HCT116 (cell line): Measurements from ENCODE around the gene PDE1A. TPM values are rescaled to one million over a fixed set of nuclear protein-coding genes. Genes with fewer than 3 reads are reported as not detected.

Source experiments
- ATAC-seq: fragments of 200-7000 bp; cut with Tn5 transposase; 2 replicates; pipeline ENCODE4 v1.9.1; 2020; ENCODE audit warnings: mild to moderate bottlenecking, moderate library complexity
- BruUV-seq: library from RNA; stranded (reverse); fragments of 400-500 nt; replicated peaks from 2 replicates; lab custom pipeline; 2021; lab: Mats Ljungman, UMichigan
- CTCF ChIA-PET: fragments of 300-600 bp; sonication (Branson Sonifier 250); formaldehyde crosslinking; loops from one replicate; lab custom pipeline; 2021; ENCODE audit warnings: antibody characterized with exemption; lab: Charles Lee
- POLR2A ChIA-PET: fragments of 300-600, 350-600 bp; sonication (Branson Sonifier 250); formaldehyde crosslinking; loops from one replicate; lab custom pipeline; 2021; ENCODE audit warnings: antibody characterized with exemption; lab: Charles Lee
- RAD21 ChIA-PET, 2 experiments: fragments of 300-600 bp; sonication (Branson Sonifier 250); formaldehyde crosslinking; loops; one replicate each; lab custom pipeline; 2023; ENCODE audit warnings: low total read pairs in 2 of 2; ENCODE audit not compliant: uncharacterized antibody in 2 of 2, unreplicated experiment in 2 of 2, low non-redundant PET in 1 of 2; lab: Charles Lee
- DNase-seq: peaks from one replicate; pipeline ENCODE4 v3.0.0-alpha.2; 2010; ENCODE audit warnings: low read depth, low spot score
- H2AFZ ChIP-seq: fragments of 200-600 bp; shearing (Covaris generic), sonication (generic); 2 replicates; pipeline ENCODE4 v1.6.1; 2017; ENCODE audit warnings: low read depth, mixed run types, mixed read lengths, antibody characterized with exemption, low read length; ENCODE audit not compliant: poor library complexity, severe bottlenecking
- H3K27ac ChIP-seq: 2 replicates; pipeline ENCODE4 v1.5.1; 2012; ENCODE audit warnings: low read depth, low read length
- H3K27me3 ChIP-seq: fragments of 200-600 bp; sonication (generic); 2 replicates; pipeline ENCODE4 v1.6.1; 2016; ENCODE audit warnings: mixed run types, low read length, mixed read lengths; ENCODE audit not compliant: insufficient read depth
- H3K36me3 ChIP-seq, 2 experiments: fragments of 200-500 bp in 1 of 2; fragments of 200-600 bp in 1 of 2; sonication (Bioruptor generic) in 1 of 2; sonication (generic) in 1 of 2; 2 replicates each; pipeline versions ENCODE4 v1.5.1 to v1.6.1; 2014 to 2016; ENCODE audit warnings: low read length in 2 of 2, inconsistent platforms in 1 of 2, mixed read lengths in 1 of 2, mixed run types in 1 of 2; ENCODE audit not compliant: insufficient read depth in 2 of 2, control insufficient read depth in 1 of 2
- H3K4me1 ChIP-seq, 2 experiments: fragments of 200-600 bp in 1 of 2; sonication (generic) in 1 of 2; 2 replicates each; pipeline versions ENCODE4 v1.5.1 to v1.6.1; 2012 to 2017; ENCODE audit warnings: low read length in 2 of 2, inconsistent platforms in 1 of 2, mild to moderate bottlenecking in 1 of 2, mixed read lengths in 1 of 2, mixed run types in 1 of 2, moderate library complexity in 1 of 2; ENCODE audit not compliant: insufficient read depth in 2 of 2, control insufficient read depth in 1 of 2
- H3K4me2 ChIP-seq: fragments of 200-600 bp; sonication (generic); 2 replicates; pipeline ENCODE4 v1.6.1; 2017; ENCODE audit warnings: mixed run types, low read length, mixed read lengths
- H3K4me3 ChIP-seq, 2 experiments: fragments of 200-600 bp in 1 of 2; sonication (generic) in 1 of 2; replicated peaks in 1 of 2; 2 replicates each; pipeline ENCODE4 v1.5.1; 2011 to 2016; ENCODE audit warnings: low read length in 2 of 2, control low read depth in 1 of 2, low read depth in 1 of 2, mild to moderate bottlenecking in 1 of 2, mixed read lengths in 1 of 2, mixed run types in 1 of 2
- H3K79me2 ChIP-seq: fragments of 200-600 bp; sonication (generic); 2 replicates; pipeline ENCODE4 v1.6.1; 2017; ENCODE audit warnings: mild to moderate bottlenecking, mixed run types, low read length, moderate library complexity, mixed read lengths; ENCODE audit not compliant: insufficient read depth
- H3K9ac ChIP-seq: fragments of 200-600 bp; sonication (generic); 2 replicates; pipeline ENCODE4 v1.6.1; 2016; ENCODE audit warnings: low read length, mixed read lengths
- H3K9me2 ChIP-seq: fragments of 200-600 bp; sonication (generic), shearing (Covaris generic); 2 replicates; pipeline ENCODE4 v1.6.1; 2017; ENCODE audit warnings: mixed run types, mild to moderate bottlenecking, moderate library complexity; ENCODE audit not compliant: insufficient read depth
- H3K9me3 ChIP-seq, 2 experiments: fragments of 200-500 bp in 1 of 2; fragments of 200-600 bp in 1 of 2; sonication (Bioruptor generic) in 1 of 2; sonication (generic) in 1 of 2; 2 replicates each; pipeline ENCODE4 v1.6.1; 2014 to 2017; ENCODE audit warnings: low read length in 2 of 2, mixed read lengths in 2 of 2, inconsistent platforms in 1 of 2, low read depth in 1 of 2, mild to moderate bottlenecking in 1 of 2, mixed run types in 1 of 2, moderate library complexity in 1 of 2; ENCODE audit not compliant: control insufficient read depth in 1 of 2, insufficient read depth in 1 of 2
- H4K20me1 ChIP-seq: fragments of 200-600 bp; sonication (generic), shearing (Covaris generic); 2 replicates; pipeline ENCODE4 v1.6.1; 2017; ENCODE audit warnings: mixed run types, mild to moderate bottlenecking, moderate library complexity; ENCODE audit not compliant: insufficient read depth
- CBX3 ChIP-seq: IDR thresholded peaks from 2 replicates; pipeline ENCODE4 v1.6.1; 2012; ENCODE audit warnings: low read depth
- ELF1 ChIP-seq: IDR thresholded peaks from 2 replicates; pipeline ENCODE4 v1.6.1; 2012; ENCODE audit warnings: low read depth, borderline replicate concordance
- EZH2 ChIP-seq: fragments of 200-600 bp; sonication (generic); IDR thresholded peaks from 2 replicates; pipeline ENCODE4 v1.6.1; 2017; ENCODE audit warnings: antibody characterized with exemption, mixed run types
- EZH2phosphoT487 ChIP-seq: fragments of 200-600 bp; IDR thresholded peaks from 2 replicates; pipeline ENCODE4 v1.6.1; 2018; ENCODE audit warnings: antibody characterized with exemption, borderline replicate concordance
- FOSL1 ChIP-seq: IDR thresholded peaks from 2 replicates; pipeline ENCODE4 v1.6.1; 2012; ENCODE audit warnings: low read depth
- JUND ChIP-seq: IDR thresholded peaks from 2 replicates; pipeline ENCODE4 v1.6.1; 2012
- POLR2AphosphoS5 ChIP-seq: IDR thresholded peaks from 2 replicates; pipeline ENCODE4 v1.6.1; 2011; ENCODE audit warnings: mild to moderate bottlenecking, low read depth, low read length, moderate library complexity
- RAD21 ChIP-seq: IDR thresholded peaks from 2 replicates; pipeline ENCODE4 v1.6.1; 2012; ENCODE audit warnings: low read depth, mild to moderate bottlenecking
- REST ChIP-seq: IDR thresholded peaks from 2 replicates; pipeline ENCODE4 v1.6.1; 2012; ENCODE audit warnings: low read depth
- SIN3A ChIP-seq: IDR thresholded peaks from 2 replicates; pipeline ENCODE4 v1.6.1; 2012; ENCODE audit warnings: low read depth
- SP1 ChIP-seq: IDR thresholded peaks from 2 replicates; pipeline ENCODE4 v1.6.1; 2012; ENCODE audit warnings: low read depth
- SRF ChIP-seq: IDR thresholded peaks from 2 replicates; pipeline ENCODE4 v1.6.1; 2012; ENCODE audit warnings: low read depth
- YY1 ChIP-seq: IDR thresholded peaks from 2 replicates; pipeline ENCODE4 v1.6.1; 2011; ENCODE audit warnings: low read length, low read depth, moderate library complexity, mild to moderate bottlenecking; ENCODE audit not compliant: insufficient replicate concordance; ENCODE audit errors: extremely low read depth
- ZNF274 ChIP-seq: fragments of 200-500 bp; sonication (Bioruptor generic); IDR thresholded peaks from 2 replicates; pipeline ENCODE4 v1.6.1; 2014; ENCODE audit warnings: mild to moderate bottlenecking, low read depth, low read length, inconsistent platforms
- intact Hi-C: fragments of 100-400 bp; cut with micrococcal nuclease; formaldehyde crosslinking; loops from 2 replicates; pipeline ENCODE4 v1.10.0; 2022
- total RNA-seq: library from RNA; stranded (reverse); gene quantifications from one replicate; pipeline ENCODE4 v1.2.1, GENCODE V29; 2021; ENCODE audit not compliant: unreplicated experiment
- TF ChIP-seq, protein P1 (sequence below): IDR thresholded peaks from 2 replicates; pipeline ENCODE4 v1.6.1; 2012
- TF ChIP-seq, protein P2 (sequence below): IDR thresholded peaks from 2 replicates; pipeline ENCODE4 v1.6.1; 2011; ENCODE audit warnings: mild to moderate bottlenecking, low read length, moderate library complexity; ENCODE audit not compliant: insufficient replicate concordance; ENCODE audit errors: extremely low read depth

PDE1A gene
- total RNA-seq, 1 experiment from 2014 or later: 0.12 TPM

DNA sequence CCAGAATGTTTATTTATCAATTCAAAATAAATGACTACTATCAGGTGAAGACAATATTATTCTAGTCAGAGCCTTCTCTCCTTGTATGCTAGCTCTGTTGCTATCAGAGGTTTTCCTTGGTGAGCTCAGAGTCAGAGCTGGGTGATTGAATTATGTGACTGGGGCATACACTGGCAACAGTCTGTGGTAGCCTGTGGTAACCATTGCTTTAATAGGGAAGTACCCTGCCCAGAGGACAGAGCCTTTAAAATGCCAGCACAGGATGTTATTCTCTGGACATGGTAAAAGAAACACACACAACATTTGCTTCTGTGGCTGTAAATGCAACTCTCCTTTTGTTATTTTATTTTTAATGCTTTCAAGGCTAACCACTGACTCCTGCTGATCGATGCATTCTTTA lies 316.5 kb downstream of the PDE1A start:
- no peak for ATAC-seq
- BruUV-seq: no TSS peak
- H3K4me2 ChIP-seq: no peak overlapping the region
- H3K27ac ChIP-seq: no peak overlapping the region
- no peak overlapping the region for H3K4me3 ChIP-seq
- no peaks in the 10 kb centered on the region for H3K9me3 ChIP-seq
- H3K27me3 ChIP-seq: no peaks in the 10 kb centered on the region
- no peaks in the 10 kb centered on the region for H3K79me2 ChIP-seq
- CTCF ChIA-PET: no interaction called here
- TF ChIP-seq, protein P1, sequence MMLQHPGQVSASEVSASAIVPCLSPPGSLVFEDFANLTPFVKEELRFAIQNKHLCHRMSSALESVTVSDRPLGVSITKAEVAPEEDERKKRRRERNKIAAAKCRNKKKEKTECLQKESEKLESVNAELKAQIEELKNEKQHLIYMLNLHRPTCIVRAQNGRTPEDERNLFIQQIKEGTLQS: no peak
- TF ChIP-seq, protein P2, sequence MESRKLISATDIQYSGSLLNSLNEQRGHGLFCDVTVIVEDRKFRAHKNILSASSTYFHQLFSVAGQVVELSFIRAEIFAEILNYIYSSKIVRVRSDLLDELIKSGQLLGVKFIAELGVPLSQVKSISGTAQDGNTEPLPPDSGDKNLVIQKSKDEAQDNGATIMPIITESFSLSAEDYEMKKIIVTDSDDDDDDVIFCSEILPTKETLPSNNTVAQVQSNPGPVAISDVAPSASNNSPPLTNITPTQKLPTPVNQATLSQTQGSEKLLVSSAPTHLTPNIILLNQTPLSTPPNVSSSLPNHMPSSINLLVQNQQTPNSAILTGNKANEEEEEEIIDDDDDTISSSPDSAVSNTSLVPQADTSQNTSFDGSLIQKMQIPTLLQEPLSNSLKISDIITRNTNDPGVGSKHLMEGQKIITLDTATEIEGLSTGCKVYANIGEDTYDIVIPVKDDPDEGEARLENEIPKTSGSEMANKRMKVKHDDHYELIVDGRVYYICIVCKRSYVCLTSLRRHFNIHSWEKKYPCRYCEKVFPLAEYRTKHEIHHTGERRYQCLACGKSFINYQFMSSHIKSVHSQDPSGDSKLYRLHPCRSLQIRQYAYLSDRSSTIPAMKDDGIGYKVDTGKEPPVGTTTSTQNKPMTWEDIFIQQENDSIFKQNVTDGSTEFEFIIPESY: no peak
- TF ChIP-seq ELF1: no peak
- TF ChIP-seq EZH2: no peak
- TF ChIP-seq EZH2phosphoT487: no peak
- no peak for TF ChIP-seq SRF
- no peak for TF ChIP-seq SP1
- TF ChIP-seq POLR2AphosphoS5: no peak
- H2AFZ ChIP-seq: no peak overlapping the region
- H3K36me3 ChIP-seq: no peaks in the 10 kb centered on the region
- intact Hi-C loops: no loop called here
- RAD21 ChIA-PET: no interaction called here
- POLR2A ChIA-PET: no interaction called here
- H3K9me2 ChIP-seq: no peaks in the 10 kb centered on the region
- peaks cover 0 to 4% of the 10 kb centered on the region in 2 experiments; a peak in 1 of 4 replicates for H3K4me1 ChIP-seq
- no peak overlapping the region for H3K9ac ChIP-seq
- H4K20me1 ChIP-seq: no peaks in the 10 kb centered on the region
- no peak for DNase-seq

DNA sequence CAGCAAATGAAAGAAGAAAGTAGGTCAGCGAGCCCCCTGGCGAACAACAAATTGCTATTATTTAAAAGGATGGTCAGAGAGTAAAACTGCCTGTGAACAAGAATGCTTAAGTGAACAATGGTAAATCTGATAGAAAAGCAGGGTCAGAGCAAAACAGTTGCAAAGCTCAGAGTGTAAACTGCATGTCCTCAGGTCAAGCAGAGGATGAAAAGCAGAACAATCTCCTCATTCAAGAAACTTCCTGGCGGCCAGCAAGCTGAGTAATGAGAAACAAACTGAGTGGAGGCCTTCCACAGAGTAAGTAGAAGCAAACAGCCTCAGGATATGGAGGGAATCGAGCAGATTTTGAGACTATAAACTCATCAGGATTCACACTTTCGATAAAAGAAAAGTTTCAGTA lies 323.3 kb downstream of the PDE1A start:
- POLR2A ChIA-PET: no interaction called here
- H3K9me3 ChIP-seq: no peaks in the 10 kb centered on the region
- H3K4me1 ChIP-seq: no peaks in the 10 kb centered on the region
- no peaks in the 10 kb centered on the region for H3K9me2 ChIP-seq
- no peak overlapping the region for H3K27ac ChIP-seq
- no peak overlapping the region for H3K4me3 ChIP-seq
- CTCF ChIA-PET: no interaction called here
- H3K9ac ChIP-seq: no peak overlapping the region
- intact Hi-C loops: no loop called here
- H3K27me3 ChIP-seq: no peaks in the 10 kb centered on the region
- BruUV-seq: no TSS peak
- TF ChIP-seq POLR2AphosphoS5: no peak
- TF ChIP-seq EZH2: no peak
- TF ChIP-seq SP1: no peak
- no peak for TF ChIP-seq SRF
- TF ChIP-seq ZNF274: no peak
- no peak for TF ChIP-seq REST
- TF ChIP-seq SIN3A: no peak
- TF ChIP-seq FOSL1: no peak
- TF ChIP-seq YY1: no peak
- no peak for TF ChIP-seq JUND
- no peak for TF ChIP-seq RAD21
- TF ChIP-seq CBX3: no peak
- no peak overlapping the region for H2AFZ ChIP-seq
- no peaks in the 10 kb centered on the region for H3K36me3 ChIP-seq
- H4K20me1 ChIP-seq: no peaks in the 10 kb centered on the region
- no peaks in the 10 kb centered on the region for H3K79me2 ChIP-seq
- RAD21 ChIA-PET: no interaction called here
- ATAC-seq (no peak), DNase-seq (no peak)
- H3K4me2 ChIP-seq: no peak overlapping the region
